ENCODE results near the gene CAPZA1.

Gene CAPZA1

GRCh38 chr1:112629256-112629655 is 9.6 kb downstream of the CAPZA1 start:
- no peak overlapping the region for H3K27ac ChIP-seq
- no peak for TF ChIP-seq ZFX (IDR thresholded peaks at IDR 0.05)
- TF ChIP-seq, protein P1, sequence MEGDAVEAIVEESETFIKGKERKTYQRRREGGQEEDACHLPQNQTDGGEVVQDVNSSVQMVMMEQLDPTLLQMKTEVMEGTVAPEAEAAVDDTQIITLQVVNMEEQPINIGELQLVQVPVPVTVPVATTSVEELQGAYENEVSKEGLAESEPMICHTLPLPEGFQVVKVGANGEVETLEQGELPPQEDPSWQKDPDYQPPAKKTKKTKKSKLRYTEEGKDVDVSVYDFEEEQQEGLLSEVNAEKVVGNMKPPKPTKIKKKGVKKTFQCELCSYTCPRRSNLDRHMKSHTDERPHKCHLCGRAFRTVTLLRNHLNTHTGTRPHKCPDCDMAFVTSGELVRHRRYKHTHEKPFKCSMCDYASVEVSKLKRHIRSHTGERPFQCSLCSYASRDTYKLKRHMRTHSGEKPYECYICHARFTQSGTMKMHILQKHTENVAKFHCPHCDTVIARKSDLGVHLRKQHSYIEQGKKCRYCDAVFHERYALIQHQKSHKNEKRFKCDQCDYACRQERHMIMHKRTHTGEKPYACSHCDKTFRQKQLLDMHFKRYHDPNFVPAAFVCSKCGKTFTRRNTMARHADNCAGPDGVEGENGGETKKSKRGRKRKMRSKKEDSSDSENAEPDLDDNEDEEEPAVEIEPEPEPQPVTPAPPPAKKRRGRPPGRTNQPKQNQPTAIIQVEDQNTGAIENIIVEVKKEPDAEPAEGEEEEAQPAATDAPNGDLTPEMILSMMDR (conservative IDR thresholded peaks at IDR 0.05) = no peak

DNA sequence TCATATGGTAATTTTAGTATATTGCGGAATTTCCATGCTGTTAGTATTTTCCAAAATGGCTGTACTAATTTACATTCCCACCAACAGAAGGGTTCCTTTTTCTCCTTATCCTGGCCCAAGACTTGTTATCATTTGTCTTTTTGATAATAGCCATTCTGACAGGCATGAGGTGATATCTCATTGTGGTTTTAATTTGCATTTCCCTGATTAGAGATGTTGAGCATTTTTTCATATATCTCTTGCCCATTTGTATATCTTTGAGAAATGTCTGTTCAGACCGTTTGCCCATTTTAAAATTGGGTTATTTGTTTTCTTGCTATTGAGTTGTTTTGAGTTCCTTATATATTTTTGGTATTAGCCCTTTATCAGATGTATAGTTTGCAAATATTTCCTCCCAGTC is 14.0 kb downstream of the CAPZA1 start:
- no peak for TF ChIP-seq ZFX (IDR thresholded peaks at IDR 0.05)
- TF ChIP-seq, protein P1 (conservative IDR thresholded peaks at IDR 0.05) = no peak
- H3K27ac ChIP-seq = no peak overlapping the region

DNA sequence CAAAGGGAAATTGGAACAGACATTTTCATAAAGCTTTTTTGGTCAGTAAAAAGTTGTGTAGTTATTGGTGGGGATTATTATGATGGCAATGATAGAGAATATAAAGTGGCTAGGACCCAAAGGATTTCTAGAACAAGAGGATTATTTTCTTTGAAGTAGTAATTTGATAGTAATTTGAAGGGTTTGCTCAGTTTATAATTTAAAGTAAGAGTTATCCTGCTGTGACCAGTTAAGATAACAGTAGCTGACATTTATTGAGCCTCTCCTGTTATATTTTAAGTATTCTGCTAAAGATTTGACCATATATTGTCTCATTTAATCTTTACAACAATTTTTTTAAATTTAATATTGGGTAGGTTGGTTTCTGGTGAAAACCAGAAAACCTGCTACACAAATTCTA is 14.7 kb downstream of the CAPZA1 start:
- TF ChIP-seq, protein P1 (conservative IDR thresholded peaks at IDR 0.05) = no peak
- no peak for TF ChIP-seq ZFX (IDR thresholded peaks at IDR 0.05)
- H3K27ac ChIP-seq = no peak overlapping the region

- TF ChIP-seq, protein P1 (conservative IDR thresholded peaks at IDR 0.05) = no peak
- no peak for TF ChIP-seq ZFX (IDR thresholded peaks at IDR 0.05)
- peak overlapping the region; percentile 35 for H3K27ac ChIP-seq
Measured at GRCh38 chr1:112636056-112636455, 16.4 kb downstream of the CAPZA1 start.

DNA sequence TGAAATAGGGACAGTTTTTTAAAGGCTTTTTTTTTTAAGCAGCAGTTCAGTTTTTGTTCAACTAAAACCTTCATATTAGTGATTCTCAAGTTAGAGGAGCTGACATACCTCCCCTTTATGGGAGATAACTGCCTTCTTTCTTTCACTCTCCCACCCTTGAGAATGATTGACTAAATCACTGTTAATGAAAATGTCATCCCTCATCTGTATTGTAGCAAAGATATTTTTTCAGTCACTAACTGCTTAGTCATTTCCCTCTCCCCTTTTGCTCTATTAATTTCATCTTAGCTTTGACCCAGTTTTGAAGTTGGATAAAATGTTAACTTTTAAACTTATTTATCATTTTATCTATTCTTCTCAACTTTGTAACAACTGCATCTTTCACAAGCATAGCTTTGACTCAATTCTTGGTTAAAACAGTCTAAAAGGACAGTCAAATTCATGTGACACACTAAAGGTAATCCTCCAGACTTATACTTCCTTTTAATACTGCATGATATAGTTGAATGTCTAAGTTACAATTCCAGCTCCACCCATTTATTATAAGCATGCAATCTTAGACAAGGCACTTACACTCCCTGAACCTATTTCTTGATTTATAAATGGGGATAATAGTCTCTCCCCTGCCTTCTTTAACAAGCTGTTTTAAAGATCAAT is 17.1 kb downstream of the CAPZA1 start:
- TF ChIP-seq, protein P1 (conservative IDR thresholded peaks at IDR 0.05) = no peak
- TF ChIP-seq ZFX (IDR thresholded peaks at IDR 0.05) = no peak
- peak overlapping the region; percentile 55 for H3K27ac ChIP-seq

DNA sequence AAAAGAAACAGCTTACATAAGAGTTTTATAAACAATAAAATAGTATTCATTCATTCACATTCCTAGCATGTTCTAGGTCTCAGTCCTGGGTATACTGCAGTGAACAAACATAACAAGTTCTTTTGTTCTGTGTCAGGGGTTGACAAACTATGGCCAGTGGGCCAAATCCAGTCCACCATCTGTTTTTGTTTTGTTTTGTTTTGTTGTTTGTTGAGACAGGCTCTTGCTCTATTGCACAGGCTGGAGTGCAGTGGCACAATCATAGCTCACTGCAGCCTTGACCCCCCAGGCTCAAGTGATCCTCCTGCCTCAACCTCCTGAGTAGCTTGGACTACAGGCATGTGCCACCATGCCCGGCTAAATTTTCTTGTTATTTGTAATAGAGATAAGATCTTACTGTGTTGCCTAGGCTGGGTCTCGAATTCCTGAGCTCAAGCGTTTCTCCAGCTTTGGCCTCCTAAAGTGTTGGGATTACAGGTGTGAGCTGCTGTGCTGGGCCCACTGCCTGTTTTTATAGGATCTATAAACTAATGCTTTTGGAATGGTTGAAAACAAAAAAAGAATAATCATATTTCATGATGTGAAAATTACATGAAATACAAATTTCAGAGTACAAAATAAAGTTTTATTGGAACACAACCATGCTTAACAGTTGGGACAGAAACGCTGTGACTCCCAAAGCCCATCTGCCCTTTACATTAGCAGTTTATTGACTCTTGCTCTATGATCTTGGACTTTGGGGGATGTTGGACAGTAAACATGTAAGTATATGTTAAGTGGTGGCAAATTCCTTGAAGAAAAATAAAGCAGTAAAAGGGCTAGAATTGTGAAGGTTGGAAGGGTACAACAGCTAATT is 17.9 kb downstream of the CAPZA1 start:
- TF ChIP-seq, protein P1 (conservative IDR thresholded peaks at IDR 0.05) = no peak
- no peak for TF ChIP-seq ZFX (IDR thresholded peaks at IDR 0.05)
- peak overlapping the region; percentile 70 for H3K27ac ChIP-seq

DNA sequence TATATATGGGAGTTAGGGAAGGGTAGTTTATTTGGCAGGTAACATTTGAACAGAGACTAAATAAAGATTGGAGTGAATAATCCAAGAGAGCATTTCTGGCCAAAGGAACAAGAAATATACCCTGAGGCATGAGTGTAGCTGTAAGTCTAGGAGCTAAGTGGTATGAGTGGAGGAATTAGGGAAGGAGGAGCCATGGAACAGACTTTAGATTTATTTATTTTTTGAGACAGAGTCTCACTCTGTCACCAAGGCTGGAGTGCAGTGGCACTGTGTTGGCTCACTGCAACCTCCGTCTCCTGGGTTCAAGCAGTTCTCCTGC is 18.4 kb downstream of the CAPZA1 start:
- peak overlapping the region; percentile 70 for H3K27ac ChIP-seq

GRCh38 chr1:112640437-112640836 is 20.8 kb downstream of the CAPZA1 start:
- peak overlapping the region; percentile 64 for H3K27ac ChIP-seq

More for the DNA sequence above, 18.4 kb downstream of the CAPZA1 start:
- TF ChIP-seq ZFX (IDR thresholded peaks at IDR 0.05) = no peak
